Keratinocyte (primary cell): ENCODE results near the gene C1orf52. TPM values are rescaled to one million over a fixed set of nuclear protein-coding genes. Genes with fewer than 3 reads are reported as not detected.

Source experiments
- DNase-seq: peaks from one replicate; pipeline ENCODE4 v3.0.0-alpha.2; 2011; ENCODE audit warnings: low read depth, missing footprints, low spot score
- FAIRE-seq: peaks from 2 replicates; lab custom pipeline; 2011; peaks lifted over from hg19 to GRCh38; lab: Jason Lieb, UNC
- H2AFZ ChIP-seq: 2 replicates; pipeline ENCODE4 v1.6.0; 2012; ENCODE audit warnings: low read length, control low read depth, inconsistent platforms; ENCODE audit not compliant: control insufficient read depth
- H3K27ac ChIP-seq: 2 replicates; pipeline ENCODE4 v1.5.1; 2011; ENCODE audit warnings: low read length; ENCODE audit not compliant: control insufficient read depth, insufficient read depth
- H3K27me3 ChIP-seq: 3 replicates; pipeline ENCODE4 v1.6.0; 2011; ENCODE audit warnings: low read length; ENCODE audit not compliant: control insufficient read depth, insufficient read depth; ENCODE audit errors: extremely low read depth
- H3K36me3 ChIP-seq, 2 experiments: 2 replicates in 1 of 2; 3 replicates in 1 of 2; pipeline ENCODE4 v1.5.1; 2011; ENCODE audit warnings: low read length in 2 of 2, mild to moderate bottlenecking in 1 of 2; ENCODE audit not compliant: control insufficient read depth in 2 of 2, insufficient read depth in 2 of 2; ENCODE audit errors: extremely low read depth in 1 of 2
- H3K4me1 ChIP-seq: 3 replicates; pipeline ENCODE4 v1.5.1; 2011; ENCODE audit warnings: low read length; ENCODE audit not compliant: control insufficient read depth, insufficient read depth; ENCODE audit errors: extremely low read depth
- H3K4me2 ChIP-seq: 3 replicates; pipeline ENCODE4 v1.6.0; 2011; ENCODE audit warnings: low read depth, low read length; ENCODE audit not compliant: control insufficient read depth, insufficient read depth; ENCODE audit errors: extremely low read depth
- H3K4me3 ChIP-seq, 3 experiments: fragments of 200-600 bp in 1 of 3; sonication (generic) in 1 of 3; 2 replicates in 2 of 3; 3 replicates in 1 of 3; pipeline ENCODE4 v1.5.1; 2011 to 2016; ENCODE audit warnings: low read length in 3 of 3, mild to moderate bottlenecking in 3 of 3, control low read depth in 2 of 3, inconsistent platforms in 1 of 3, low read depth in 1 of 3, mixed read lengths in 1 of 3, mixed run types in 1 of 3, moderate library complexity in 1 of 3; ENCODE audit not compliant: control insufficient read depth in 2 of 3, insufficient read depth in 2 of 3; ENCODE audit errors: extremely low read depth in 1 of 3
- H3K79me2 ChIP-seq: 2 replicates; pipeline ENCODE4 v1.6.0; 2012; ENCODE audit warnings: low read length; ENCODE audit not compliant: control insufficient read depth, insufficient read depth
- H3K9ac ChIP-seq: 3 replicates; pipeline ENCODE4 v1.6.0; 2011; ENCODE audit warnings: low read length; ENCODE audit not compliant: control insufficient read depth, insufficient read depth; ENCODE audit errors: extremely low read depth
- H3K9me1 ChIP-seq: 3 replicates; pipeline ENCODE4 v1.6.0; 2011; ENCODE audit warnings: low read length; ENCODE audit not compliant: control insufficient read depth, insufficient read depth; ENCODE audit errors: extremely low read depth
- H3K9me3 ChIP-seq: 2 replicates; pipeline ENCODE4 v1.5.1; 2012; ENCODE audit warnings: low read depth, low read length; ENCODE audit not compliant: control insufficient read depth
- H4K20me1 ChIP-seq: 3 replicates; pipeline ENCODE4 v1.6.0; 2011; ENCODE audit warnings: low read length; ENCODE audit not compliant: control insufficient read depth, insufficient read depth; ENCODE audit errors: extremely low read depth
- CTCF ChIP-seq, 3 experiments: IDR thresholded peaks in 1 of 3; conservative IDR thresholded peaks in 1 of 3; optimal IDR thresholded peaks in 1 of 3; 2 replicates in 2 of 3; 3 replicates in 1 of 3; pipeline versions ENCODE3 to v1.5.1; 2011; ENCODE audit warnings: low read length in 3 of 3, mild to moderate bottlenecking in 3 of 3, moderate library complexity in 2 of 3, control low read depth in 1 of 3, inconsistent platforms in 1 of 3; ENCODE audit not compliant: insufficient read depth in 2 of 3; ENCODE audit errors: extremely low read depth in 1 of 3
- EZH2 ChIP-seq: IDR thresholded peaks from one replicate; pipeline ENCODE4 v1.6.1; 2012; ENCODE audit warnings: inconsistent platforms, mild to moderate bottlenecking, low read length, moderate library complexity
- dilution Hi-C: fragments of 300-500 bp; cut with MboI; formaldehyde crosslinking; loops from one replicate; pipeline ENCODE4 v1.7.0; 2020; ENCODE audit warnings: low sequenced_read_pairs; ENCODE audit not compliant: extremely low pct_ligation_motif_present
- polyA plus RNA-seq, 5 experiments: library from polyadenylated mRNA; depleted of rRNA in 3 of 5; stranded (reverse) in 3 of 5; stranded (forward) in 1 of 5; unstranded in 1 of 5; fragments of >200 nt; gene quantifications; 1 replicate in 1 of 5; 2 replicates in 3 of 5; 3 replicates in 1 of 5; pipeline versions ENCODE4 v1.2.1 to v1.2.3, GENCODE V29; 2011 to 2012; ENCODE audit warnings: missing spikeins in 2 of 5, low read depth in 1 of 5, low replicate concordance in 1 of 5

The C1orf52 gene
- polyA plus RNA-seq, 1 donor (not counting 4 experiments of a cell fraction or from before 2014, with no cell fraction given): 27.3 TPM

- H4K20me1 ChIP-seq: no peaks in the 10 kb centered on the region
- peaks cover 20% of the 10 kb centered on the region for H3K4me1 ChIP-seq
- H3K9me1 ChIP-seq: no peaks in the 10 kb centered on the region
- H3K79me2 ChIP-seq: no peaks in the 10 kb centered on the region
- dilution Hi-C loops: no loop called here
- H3K27ac ChIP-seq: no peak overlapping the region
- DNase-seq: no peak
- H3K9me3 ChIP-seq: no peaks in the 10 kb centered on the region
- H2AFZ ChIP-seq: peak overlapping the region; percentile 73
- no peak overlapping the region for H3K9ac ChIP-seq
- TF ChIP-seq EZH2 (no peak), CTCF (optimal IDR thresholded peaks at IDR 0.05 in 1 of 3, IDR thresholded peaks at IDR 0.05 in 1 of 3, conservative IDR thresholded peaks at IDR 0.05 in 1 of 3; ENCODE audit: extremely low read depth in 1 of 3, insufficient read depth in 2 of 3, low read length in 3 of 3) (peak; percentile 97 to 99 (median 98))
- peak overlapping the region; percentile 17 for H3K4me2 ChIP-seq
- H3K36me3 ChIP-seq: no peaks in the 10 kb centered on the region
- peak; percentile 83 for FAIRE-seq
- H3K27me3 ChIP-seq: no peaks in the 10 kb centered on the region
- no peak overlapping the region for H3K4me3 ChIP-seq
Observed at GRCh38 chr1:85307987-85308832, 48.7 kb upstream of the C1orf52 start.

- Histone ChIP-seq H3K79me2 (no peaks in the 10 kb centered on the region), H3K27ac (no peak overlapping the region), H3K4me2 (no peak overlapping the region), H4K20me1 (no peaks in the 10 kb centered on the region), H2AFZ (no peak overlapping the region), H3K9me1 (no peaks in the 10 kb centered on the region), H3K27me3 (no peaks in the 10 kb centered on the region), H3K36me3 (no peaks in the 10 kb centered on the region), H3K9ac (no peak overlapping the region), H3K4me1 (peaks cover 14% of the 10 kb centered on the region), H3K4me3 (no peak overlapping the region), H3K9me3 (no peaks in the 10 kb centered on the region)
- FAIRE-seq: no peak
- TF ChIP-seq EZH2 (no peak), CTCF (optimal IDR thresholded peaks at IDR 0.05 in 1 of 3, IDR thresholded peaks at IDR 0.05 in 1 of 3, conservative IDR thresholded peaks at IDR 0.05 in 1 of 3; ENCODE audit: extremely low read depth in 1 of 3, insufficient read depth in 2 of 3, low read length in 3 of 3) (no peak)
- no peak for DNase-seq
- dilution Hi-C loops: no loop called here
Observed at GRCh38 chr1:85306236-85306635, 46.8 kb upstream of the C1orf52 start.
